Gastrocnemius medialis (tissue), 4 donors: ENCODE data around the gene PIGB. TPM values are rescaled to one million over a fixed set of nuclear protein-coding genes. Genes with fewer than 3 reads are reported as not detected.
"Not testable (repeated sequence)": the region's sequence is repeated elsewhere in the genome, so short reads cannot be mapped to it uniquely, and the experiment has no call there.

Experiments
- ATAC-seq, 2 donors: fragments of 150-250 bp; one replicate each; pipeline ENCODE4 v1.9.1; 2016
- DNase-seq, 2 donors: peaks; one replicate each; pipeline ENCODE4 v3.0.0-alpha.2; 2019
- H3K27ac ChIP-seq, 4 donors: fragments of 200-600 bp; sonication (generic); 1 replicate in 1 of 4; 2 replicates in 3 of 4; pipeline ENCODE4 v1.5.1; 2016 to 2018; ENCODE audit warnings: mild to moderate bottlenecking in 2 of 4, moderate library complexity in 1 of 4
- H3K27me3 ChIP-seq, 3 donors: fragments of 200-600 bp; sonication (generic) in 2 of 3; 1 replicate in 1 of 3; 2 replicates in 2 of 3; pipeline versions ENCODE4 v1.5.1 to v1.6.0; 2016 to 2019; ENCODE audit warnings: mild to moderate bottlenecking in 1 of 3, moderate library complexity in 1 of 3
- H3K36me3 ChIP-seq, 2 donors: fragments of 200-600 bp; sonication (generic) in 1 of 2; one replicate each; pipeline ENCODE4 v1.5.1; 2017 to 2018
- H3K4me1 ChIP-seq, 2 donors: fragments of 200-600 bp; sonication (generic) in 1 of 2; one replicate each; pipeline ENCODE4 v1.5.1; 2016 to 2017; ENCODE audit warnings: mild to moderate bottlenecking in 2 of 2
- H3K4me3 ChIP-seq, 4 donors: fragments of 200-600 bp; sonication (generic) in 3 of 4; 1 replicate in 1 of 4; 2 replicates in 3 of 4; pipeline ENCODE4 v1.5.1; 2016 to 2019; ENCODE audit warnings: mild to moderate bottlenecking in 2 of 4
- H3K9me3 ChIP-seq, 3 donors: fragments of 200-600 bp; sonication (generic) in 2 of 3; 1 replicate in 1 of 3; 2 replicates in 2 of 3; pipeline ENCODE4 v1.5.1; 2016 to 2019
- POLR2A ChIP-seq, 2 donors: fragments of 450-650 bp; IDR thresholded peaks; one replicate each; pipeline ENCODE4 v1.6.1; 2017; ENCODE audit warnings: antibody characterized with exemption in 2 of 2, mild to moderate bottlenecking in 2 of 2, moderate library complexity in 2 of 2
- in situ Hi-C, 4 donors: fragments of 200-750 bp; cut with MboI; loops; one replicate each; pipeline versions ENCODE4 v1.15.0 to v1.8.0; 2017; ENCODE audit warnings: low sequenced_read_pairs in 4 of 4
- intact Hi-C: fragments of 100-400 bp; cut with DNase I; formaldehyde crosslinking; loops from one replicate; pipeline ENCODE4 v1.15.1; 2023; ENCODE audit warnings: low total_unique reads
- total RNA-seq, 4 donors: library from RNA; depleted of rRNA; stranded (reverse); fragments of >200 nt; gene quantifications; one replicate each; pipeline versions ENCODE4 v1.1.0 to v1.2.3, GENCODE V29; 2016
- TF ChIP-seq, protein P1 (sequence below), 5 experiments: fragments of 450-650 bp in 3 of 5; fragments of 200-600 bp in 2 of 5; sonication (generic) in 2 of 5; IDR thresholded peaks in 4 of 5; conservative IDR thresholded peaks in 1 of 5; 1 replicate in 4 of 5; 2 replicates in 1 of 5; pipeline ENCODE4 v1.5.1; 2016 to 2019; ENCODE audit warnings: antibody characterized with exemption in 5 of 5, mild to moderate bottlenecking in 3 of 5, moderate library complexity in 3 of 5

Gene PIGB
- total RNA-seq, 4 donors from 2014 or later: 1.2 to 22.9 (median 5.7) TPM

DNA sequence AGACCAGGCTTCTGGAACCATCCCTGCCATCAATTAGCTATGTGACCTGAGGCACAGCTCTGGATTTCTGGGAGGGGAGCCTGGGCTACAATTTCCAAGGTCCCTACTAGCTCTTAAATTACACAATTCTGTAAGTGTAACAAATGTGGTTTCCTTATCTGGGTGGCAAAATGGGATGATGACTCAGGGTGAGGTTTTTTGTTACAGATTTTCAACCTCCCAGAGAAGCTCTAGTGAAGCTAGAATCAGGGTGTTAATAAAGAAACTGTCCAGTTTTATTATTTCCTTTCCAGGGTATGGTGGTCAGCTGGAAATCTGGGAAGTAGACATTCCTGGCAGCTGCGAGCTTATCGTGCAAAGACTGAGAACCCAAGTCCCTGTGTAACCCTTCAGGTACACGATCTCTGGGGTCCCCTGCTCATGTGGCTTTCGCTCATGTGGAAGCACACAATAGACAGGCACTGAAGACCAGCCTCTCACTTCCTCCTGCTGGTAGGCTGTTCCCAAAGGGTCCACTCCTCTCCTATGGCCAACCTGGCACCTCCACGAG, 36.7 kb upstream of the PIGB start:
- no peaks in the 10 kb centered on the region for H3K36me3 ChIP-seq
- H3K4me1 ChIP-seq: no peaks in the 10 kb centered on the region
- no peak overlapping the region for H3K27ac ChIP-seq
- no peak for ATAC-seq
- TF ChIP-seq, protein P1, sequence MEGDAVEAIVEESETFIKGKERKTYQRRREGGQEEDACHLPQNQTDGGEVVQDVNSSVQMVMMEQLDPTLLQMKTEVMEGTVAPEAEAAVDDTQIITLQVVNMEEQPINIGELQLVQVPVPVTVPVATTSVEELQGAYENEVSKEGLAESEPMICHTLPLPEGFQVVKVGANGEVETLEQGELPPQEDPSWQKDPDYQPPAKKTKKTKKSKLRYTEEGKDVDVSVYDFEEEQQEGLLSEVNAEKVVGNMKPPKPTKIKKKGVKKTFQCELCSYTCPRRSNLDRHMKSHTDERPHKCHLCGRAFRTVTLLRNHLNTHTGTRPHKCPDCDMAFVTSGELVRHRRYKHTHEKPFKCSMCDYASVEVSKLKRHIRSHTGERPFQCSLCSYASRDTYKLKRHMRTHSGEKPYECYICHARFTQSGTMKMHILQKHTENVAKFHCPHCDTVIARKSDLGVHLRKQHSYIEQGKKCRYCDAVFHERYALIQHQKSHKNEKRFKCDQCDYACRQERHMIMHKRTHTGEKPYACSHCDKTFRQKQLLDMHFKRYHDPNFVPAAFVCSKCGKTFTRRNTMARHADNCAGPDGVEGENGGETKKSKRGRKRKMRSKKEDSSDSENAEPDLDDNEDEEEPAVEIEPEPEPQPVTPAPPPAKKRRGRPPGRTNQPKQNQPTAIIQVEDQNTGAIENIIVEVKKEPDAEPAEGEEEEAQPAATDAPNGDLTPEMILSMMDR (IDR thresholded peaks at IDR 0.05 in 4 of 5, conservative IDR thresholded peaks at IDR 0.05 in 1 of 5): no peak
- no peak for TF ChIP-seq POLR2A (IDR thresholded peaks at IDR 0.05)
- H3K9me3 ChIP-seq: no peaks in the 10 kb centered on the region
- no peaks in the 10 kb centered on the region for H3K27me3 ChIP-seq
- in situ Hi-C loops: no loop called here
- no peak for DNase-seq
- intact Hi-C loops: no loop called here
- no peak overlapping the region for H3K4me3 ChIP-seq

DNA sequence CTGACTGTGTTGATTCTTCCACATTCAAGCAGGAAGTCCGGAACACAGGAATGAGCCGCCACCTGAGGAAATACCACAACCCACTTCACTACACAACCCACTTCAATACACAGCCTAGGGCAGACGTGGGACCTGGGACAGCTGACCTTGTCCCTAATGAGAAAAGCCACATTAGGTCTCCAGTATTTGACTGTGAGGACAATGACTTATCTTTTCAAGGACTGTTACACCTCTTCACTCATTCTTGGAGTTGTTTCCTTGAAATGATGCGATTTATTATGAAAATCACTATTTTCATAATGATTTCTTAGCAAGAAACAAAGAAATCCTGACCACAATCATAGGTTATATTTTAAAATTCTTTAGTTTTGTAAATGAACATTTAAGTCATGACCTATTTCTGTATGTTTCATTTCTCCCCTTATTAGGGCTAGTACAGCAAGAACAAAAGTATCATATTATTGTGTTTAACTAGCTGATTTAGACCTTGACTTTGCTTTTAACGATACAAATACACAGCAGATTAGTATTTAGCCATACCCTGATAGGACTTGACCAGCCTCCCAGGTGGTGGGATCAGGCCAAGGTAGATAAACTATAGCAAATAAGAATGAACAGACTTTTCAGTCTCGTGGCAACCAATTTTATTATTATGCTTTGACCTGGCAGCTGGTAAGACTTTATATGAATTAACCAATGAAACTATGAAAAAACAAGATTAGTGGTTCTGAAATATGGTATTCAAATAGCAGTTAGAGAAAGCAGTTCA, 35.5 kb upstream of the PIGB start:
- H3K9me3 ChIP-seq: no peaks in the 10 kb centered on the region
- H3K27ac ChIP-seq: no peak overlapping the region
- ATAC-seq (no peak), DNase-seq (no peak)
- TF ChIP-seq, protein P1 (IDR thresholded peaks at IDR 0.05 in 4 of 5, conservative IDR thresholded peaks at IDR 0.05 in 1 of 5): no peak
- TF ChIP-seq POLR2A (IDR thresholded peaks at IDR 0.05): no peak
- no peaks in the 10 kb centered on the region for H3K4me1 ChIP-seq
- in situ Hi-C loops (no loop called here), intact Hi-C loops (no loop called here)
- H3K36me3 ChIP-seq: no peaks in the 10 kb centered on the region
- no peak overlapping the region for H3K4me3 ChIP-seq
- H3K27me3 ChIP-seq: no peaks in the 10 kb centered on the region

DNA sequence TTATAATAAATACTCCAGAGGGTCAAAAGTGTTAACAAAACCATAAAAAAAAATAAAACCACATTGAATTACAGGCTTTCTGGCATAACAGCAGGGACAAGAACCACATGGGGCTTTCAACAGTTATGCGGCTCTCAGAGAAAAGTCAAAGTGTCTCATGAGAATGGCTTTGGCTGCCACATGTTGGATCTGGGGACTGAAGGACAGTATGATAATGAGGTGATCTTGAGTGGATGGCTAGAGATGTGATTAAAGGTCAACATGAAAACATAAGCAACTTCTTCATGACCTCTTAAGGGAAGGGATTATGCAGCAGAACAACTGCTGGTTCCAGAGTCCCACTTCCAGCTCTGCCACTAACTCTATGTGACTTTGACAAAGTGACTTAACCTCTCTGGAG, 34.6 kb upstream of the PIGB start:
- in situ Hi-C loops: no loop called here

DNA sequence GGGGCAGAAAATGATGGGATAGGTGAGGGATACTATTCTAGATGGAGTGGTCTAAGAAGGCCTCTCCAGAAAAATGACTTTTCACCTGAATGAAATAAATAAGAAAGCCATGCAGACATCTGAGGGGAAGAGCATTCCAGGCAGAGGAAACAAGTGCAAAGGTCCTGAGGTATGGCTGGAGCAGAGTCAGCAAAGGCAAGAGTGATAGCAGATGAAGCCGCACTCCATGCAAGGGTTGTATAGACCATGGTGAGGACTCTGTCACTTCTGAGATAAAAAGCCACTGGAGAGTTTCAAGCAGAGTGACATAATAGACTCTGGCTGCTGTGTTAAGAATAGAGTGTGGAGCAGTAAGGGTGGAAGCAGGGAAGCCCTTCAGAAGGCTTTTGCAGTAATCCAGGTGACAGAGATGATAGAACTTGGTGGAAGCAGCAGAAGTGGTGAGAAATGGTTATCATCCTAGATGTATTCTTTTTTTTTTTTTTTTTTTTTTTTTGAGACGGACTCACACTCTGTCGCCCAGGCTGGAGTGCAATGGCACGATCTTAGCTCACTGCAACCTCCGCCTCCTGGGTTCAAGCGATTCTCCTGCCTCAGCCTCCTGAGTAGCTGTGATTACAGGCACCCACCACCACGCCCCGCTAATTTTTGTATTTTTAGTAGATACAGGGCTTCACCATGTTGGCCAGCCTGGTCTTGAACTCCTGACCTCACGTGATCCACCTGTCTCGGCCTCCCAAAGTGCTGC, 32.4 kb upstream of the PIGB start:
- H3K36me3 ChIP-seq, H3K27ac ChIP-seq, DNase-seq, H3K9me3 ChIP-seq, ATAC-seq, intact Hi-C loops, H3K27me3 ChIP-seq, H3K4me3 ChIP-seq, in situ Hi-C loops, H3K4me1 ChIP-seq: not testable (repeated sequence)

More for the DNA sequence above, 34.6 kb upstream of the PIGB start:
- Histone ChIP-seq H3K27ac (no peak overlapping the region), H3K9me3 (no peaks in the 10 kb centered on the region), H3K4me1 (no peaks in the 10 kb centered on the region), H3K4me3 (no peak overlapping the region), H3K36me3 (no peaks in the 10 kb centered on the region), H3K27me3 (no peaks in the 10 kb centered on the region)
- TF ChIP-seq POLR2A (IDR thresholded peaks at IDR 0.05): no peak
- TF ChIP-seq, protein P1 (IDR thresholded peaks at IDR 0.05 in 4 of 5, conservative IDR thresholded peaks at IDR 0.05 in 1 of 5): no peak
- intact Hi-C loops: no loop called here
- no peak for ATAC-seq
- DNase-seq: no peak
